ENCODE results near the gene KIF3B. TPM values are rescaled to one million over a fixed set of nuclear protein-coding genes. Genes with fewer than 3 reads are reported as not detected.

The KIF3B gene
- total RNA-seq = 10 to 100 TPM; 14.2 to 14.5 TPM
- polyA plus RNA-seq = 1 to 10 TPM; 1.6 to 5.2 TPM

GRCh38 chr20:32277361-32278198 lies at the start of gene KIF3B:
Gene KIF3B, plus strand, starts transcription at chr20:32277651. Its CDS starts 32,127 bp downstream, at chr20:32309778.
- H3K4me1 Mint-ChIP-seq = peaks cover 27 to 52% (median 42%) of the 10 kb centered on the region in 4 donors
- POLR2A ChIA-PET (ENCODE audit: partially characterized antibody) = interaction anchor here (0.9 to 1.2 kb wide), 5 partner anchors 8 to 80 kb away, joined by 3 to 7 read pairs (median 4); partner anchors contain the start of gene ASXL1
- H3K36me3 Mint-ChIP-seq = peaks cover 4 to 6% of the 10 kb centered on the region in 2 donors

GRCh38 chr20:32227744-32228688 lies 49.4 kb upstream of the KIF3B start:
- Mint-ChIP-seq H3K27ac (peak overlapping the region in 5 of 7 donors; percentile 1 to 62 (median 38)), H3K27me3 (no peaks in the 10 kb centered on the region), H3K9me3 (no peaks in the 10 kb centered on the region), H3K4me1 (peaks cover 18 to 24% (median 23%) of the 10 kb centered on the region in 4 donors), H3K36me3 (peaks cover 29 to 65% of the 10 kb centered on the region in 2 donors), H3K4me3 (no peak overlapping the region)
- H3K27me3 ChIP-seq (ENCODE audit: insufficient read depth, low read length) = no peaks in the 10 kb centered on the region
- peaks cover 17% of the 10 kb centered on the region for H3K4me1 ChIP-seq (ENCODE audit: insufficient read depth, low read length)
- intact Hi-C loops (cut with micrococcal nuclease) = no loop called here
- ChIA-PET CTCF (ENCODE audit: partially characterized antibody) (no interaction called here), POLR2A (ENCODE audit: partially characterized antibody) (no interaction called here)
- DNase-seq = no peak
- H3K9me3 ChIP-seq (ENCODE audit: control insufficient read depth in 1 of 2, low read length in 2 of 2) = no peaks in the 10 kb centered on the region
- no peak overlapping the region for H3K27ac ChIP-seq (ENCODE audit: low read depth, low read length)
- H3K4me3 ChIP-seq (ENCODE audit: low read length in 2 of 2) = no peak overlapping the region
- peaks cover 29% of the 10 kb centered on the region for H3K36me3 ChIP-seq (ENCODE audit: insufficient read depth, low read length)

More at GRCh38 chr20:32277361-32278198, at the start of gene KIF3B:
- Histone ChIP-seq H3K9me3 (ENCODE audit: control insufficient read depth in 1 of 2, low read length in 2 of 2) (no peaks in the 10 kb centered on the region), H3K4me3 (ENCODE audit: low read length in 2 of 2) (peak within 1 kb of the TSS; percentile 68 to 96), H3K36me3 (ENCODE audit: insufficient read depth, low read length) (no peaks in the 10 kb centered on the region), H3K27me3 (ENCODE audit: insufficient read depth, low read length) (no peaks in the 10 kb centered on the region), H3K4me1 (ENCODE audit: insufficient read depth, low read length) (peaks cover 27% of the 10 kb centered on the region), H3K27ac (ENCODE audit: low read depth, low read length) (peak within 1 kb of the TSS; percentile 85)
- intact Hi-C loops (cut with micrococcal nuclease) = loop anchor here (1.0 to 5.0 kb wide), 4 partner anchors 71 to 260 kb away; partner anchors contain the start of genes ASXL1, PLAGL2 and POFUT1
- peak; percentile 87 to 90 (median 88) for DNase-seq
- Mint-ChIP-seq H3K4me3 (peak within 1 kb of the TSS; percentile 91 to 94 (median 92)), H3K27ac (peak within 1 kb of the TSS; percentile 88 to 98 (median 96)), H3K9me3 (peaks cover 0 to 2% (median 0%) of the 10 kb centered on the region in 8 donors), H3K27me3 (no peaks in the 10 kb centered on the region)
- CTCF ChIA-PET (ENCODE audit: partially characterized antibody) = interaction anchor here (0.8 kb wide), 2 partner anchors 8 to 80 kb away, joined by 3 read pairs; partner anchors contain the start of gene ASXL1

GRCh38 chr20:32229251-32229747 lies 48.2 kb upstream of the KIF3B start:
- peak overlapping the region in 4 of 7 donors; percentile 10 to 64 (median 47) for H3K27ac Mint-ChIP-seq

GRCh38 chr20:32230707-32231106 lies 46.7 kb upstream of the KIF3B start:
- Mint-ChIP-seq H3K4me3 (no peak overlapping the region), H3K4me1 (peaks cover 21 to 41% (median 31%) of the 10 kb centered on the region in 4 donors), H3K27ac (peak overlapping the region in 6 of 7 donors; percentile 26 to 99 (median 86)), H3K9me3 (no peaks in the 10 kb centered on the region), H3K36me3 (peaks cover 43 to 71% of the 10 kb centered on the region in 2 donors), H3K27me3 (no peaks in the 10 kb centered on the region)
- ChIA-PET POLR2A (ENCODE audit: partially characterized antibody) (no interaction called here), CTCF (ENCODE audit: partially characterized antibody) (no interaction called here)
- H3K4me3 ChIP-seq (ENCODE audit: low read length in 2 of 2) = no peak overlapping the region
- peaks cover 45% of the 10 kb centered on the region for H3K36me3 ChIP-seq (ENCODE audit: insufficient read depth, low read length)
- no peak overlapping the region for H3K27ac ChIP-seq (ENCODE audit: low read depth, low read length)
- H3K9me3 ChIP-seq (ENCODE audit: control insufficient read depth in 1 of 2, low read length in 2 of 2) = no peaks in the 10 kb centered on the region
- DNase-seq = no peak
- intact Hi-C loops (cut with micrococcal nuclease) = no loop called here
- no peaks in the 10 kb centered on the region for H3K27me3 ChIP-seq (ENCODE audit: insufficient read depth, low read length)
- peaks cover 22% of the 10 kb centered on the region for H3K4me1 ChIP-seq (ENCODE audit: insufficient read depth, low read length)

More at GRCh38 chr20:32229251-32229747, 48.2 kb upstream of the KIF3B start:
- H3K9me3 ChIP-seq (ENCODE audit: control insufficient read depth in 1 of 2, low read length in 2 of 2) = no peaks in the 10 kb centered on the region
- Mint-ChIP-seq H3K9me3 (no peaks in the 10 kb centered on the region), H3K4me3 (no peak overlapping the region), H3K36me3 (peaks cover 34 to 64% of the 10 kb centered on the region in 2 donors), H3K4me1 (peaks cover 23 to 31% (median 27%) of the 10 kb centered on the region in 4 donors), H3K27me3 (no peaks in the 10 kb centered on the region)
- H3K36me3 ChIP-seq (ENCODE audit: insufficient read depth, low read length) = peaks cover 33% of the 10 kb centered on the region
- POLR2A ChIA-PET (ENCODE audit: partially characterized antibody) = no interaction called here
- H3K27ac ChIP-seq (ENCODE audit: low read depth, low read length) = no peak overlapping the region
- H3K4me1 ChIP-seq (ENCODE audit: insufficient read depth, low read length) = peaks cover 22% of the 10 kb centered on the region
- no peak for DNase-seq
- CTCF ChIA-PET (ENCODE audit: partially characterized antibody) = no interaction called here
- intact Hi-C loops (cut with micrococcal nuclease) = no loop called here
- no peaks in the 10 kb centered on the region for H3K27me3 ChIP-seq (ENCODE audit: insufficient read depth, low read length)
- H3K4me3 ChIP-seq (ENCODE audit: low read length in 2 of 2) = no peak overlapping the region

GRCh38 chr20:32231245-32231644 lies 46.2 kb upstream of the KIF3B start:
- no peak for DNase-seq
- intact Hi-C loops (cut with micrococcal nuclease) = no loop called here
- Histone ChIP-seq H3K9me3 (ENCODE audit: control insufficient read depth in 1 of 2, low read length in 2 of 2) (no peaks in the 10 kb centered on the region), H3K4me1 (ENCODE audit: insufficient read depth, low read length) (peaks cover 22% of the 10 kb centered on the region), H3K27me3 (ENCODE audit: insufficient read depth, low read length) (no peaks in the 10 kb centered on the region), H3K36me3 (ENCODE audit: insufficient read depth, low read length) (peaks cover 45% of the 10 kb centered on the region), H3K4me3 (ENCODE audit: low read length in 2 of 2) (no peak overlapping the region), H3K27ac (ENCODE audit: low read depth, low read length) (peak overlapping the region; percentile 35)
- Mint-ChIP-seq H3K27me3 (no peaks in the 10 kb centered on the region), H3K27ac (peak overlapping the region; percentile 93 to 99 (median 99)), H3K36me3 (peaks cover 44 to 71% of the 10 kb centered on the region in 2 donors), H3K9me3 (no peaks in the 10 kb centered on the region), H3K4me1 (peaks cover 19 to 43% (median 32%) of the 10 kb centered on the region in 4 donors), H3K4me3 (no peak overlapping the region)
- ChIA-PET POLR2A (ENCODE audit: partially characterized antibody) (interaction anchor here (1.1 kb wide), 1 partner anchor 128 kb away, joined by 3 read pairs; no protein-coding TSS in a partner anchor), CTCF (ENCODE audit: partially characterized antibody) (no interaction called here)

GRCh38 chr20:32231847-32232246 lies 45.6 kb upstream of the KIF3B start:
- Histone ChIP-seq H3K9me3 (ENCODE audit: control insufficient read depth in 1 of 2, low read length in 2 of 2) (no peaks in the 10 kb centered on the region), H3K36me3 (ENCODE audit: insufficient read depth, low read length) (peaks cover 45% of the 10 kb centered on the region), H3K4me3 (ENCODE audit: low read length in 2 of 2) (no peak overlapping the region), H3K27me3 (ENCODE audit: insufficient read depth, low read length) (no peaks in the 10 kb centered on the region), H3K27ac (ENCODE audit: low read depth, low read length) (peak overlapping the region; percentile 35), H3K4me1 (ENCODE audit: insufficient read depth, low read length) (peaks cover 22% of the 10 kb centered on the region)
- H3K27ac Mint-ChIP-seq = peak overlapping the region; percentile 93 to 99 (median 99)
- ChIA-PET POLR2A (ENCODE audit: partially characterized antibody) (interaction anchor here (0.7 to 1.4 kb wide), 5 partner anchors 25 to 547 kb away, joined by 3 to 4 read pairs (median 3); no protein-coding TSS in a partner anchor), CTCF (ENCODE audit: partially characterized antibody) (interaction anchor here (1.0 kb wide), 1 partner anchor 54 kb away, joined by 3 read pairs; no protein-coding TSS in a partner anchor)
- intact Hi-C loops (cut with micrococcal nuclease) = no loop called here
- peak overlapping the region in 7 of 8 donors; percentile 45 to 91 (median 79) for H3K4me3 Mint-ChIP-seq
- peaks cover 44 to 71% of the 10 kb centered on the region in 2 donors for H3K36me3 Mint-ChIP-seq
- H3K9me3 Mint-ChIP-seq = no peaks in the 10 kb centered on the region
- peaks cover 17 to 43% (median 32%) of the 10 kb centered on the region in 4 donors for H3K4me1 Mint-ChIP-seq
- no peaks in the 10 kb centered on the region for H3K27me3 Mint-ChIP-seq
- peak; percentile 53 to 66 (median 65) for DNase-seq
